Endodermal cell (in vitro differentiated cells): ENCODE measurements around the gene SERP2. TPM values are rescaled to one million over a fixed set of nuclear protein-coding genes. Genes with fewer than 3 reads are reported as not detected.

Source experiments
- DNase-seq: peaks from one replicate; pipeline ENCODE4 v3.0.0-alpha.2; 2017
- H3K27ac ChIP-seq: 2 replicates; pipeline ENCODE4 v1.5.1; 2013; ENCODE audit warnings: mild to moderate bottlenecking, low read depth, low read length, moderate library complexity
- H3K27me3 ChIP-seq: 2 replicates; pipeline ENCODE4 v1.6.1; 2013; ENCODE audit warnings: mild to moderate bottlenecking, low read length, moderate library complexity; ENCODE audit not compliant: insufficient read depth, control insufficient read depth, poor library complexity, severe bottlenecking
- H3K36me3 ChIP-seq: 2 replicates; pipeline ENCODE4 v1.7.0; 2013; ENCODE audit warnings: mild to moderate bottlenecking, low read length, moderate library complexity; ENCODE audit not compliant: control insufficient read depth, insufficient read depth
- H3K4me1 ChIP-seq: one replicate; pipeline ENCODE4 v1.7.0; 2013; ENCODE audit warnings: low read length; ENCODE audit not compliant: control insufficient read depth, insufficient read depth
- H3K4me3 ChIP-seq: 2 replicates; pipeline ENCODE4 v1.5.1; 2013; ENCODE audit warnings: mild to moderate bottlenecking, low read length, moderate library complexity
- H3K9ac ChIP-seq: 2 replicates; pipeline ENCODE4 v1.6.1; 2013; ENCODE audit warnings: mild to moderate bottlenecking, low read length, moderate library complexity; ENCODE audit not compliant: poor library complexity, severe bottlenecking; ENCODE audit errors: extremely low read depth
- H3K9me3 ChIP-seq: 2 replicates; pipeline ENCODE4 v1.6.1; 2013; ENCODE audit warnings: mild to moderate bottlenecking, low read length, moderate library complexity; ENCODE audit not compliant: control insufficient read depth
- H3K27ac Mint-ChIP-seq: 2 replicates; pipeline ENCODE4 v1.8.0; 2020; ENCODE audit warnings: mixed read lengths
- H3K27me3 Mint-ChIP-seq: 2 replicates; pipeline ENCODE4 v1.8.0; 2021; ENCODE audit warnings: mild to moderate bottlenecking, mixed read lengths; ENCODE audit not compliant: insufficient read depth
- H3K36me3 Mint-ChIP-seq: 2 replicates; pipeline ENCODE4 v1.8.0; 2020; ENCODE audit warnings: low read depth, mixed read lengths
- H3K4me1 Mint-ChIP-seq: 2 replicates; pipeline ENCODE4 v1.8.0; 2020; ENCODE audit warnings: mixed read lengths
- H3K4me3 Mint-ChIP-seq: 2 replicates; pipeline ENCODE4 v1.8.0; 2020; ENCODE audit warnings: mild to moderate bottlenecking, moderate library complexity, mixed read lengths
- H3K9me3 Mint-ChIP-seq: 2 replicates; pipeline ENCODE4 v1.8.0; 2020; ENCODE audit warnings: mild to moderate bottlenecking, mixed read lengths
- WGBS, 2 experiments: methylation state at CpG; one replicate each; pipeline versions ENCODE4 v1.1.5 to v1.1.7; 2013; ENCODE audit warnings: missing lambda C conversion rate in 2 of 2, mixed read lengths in 1 of 2; ENCODE audit not compliant: insufficient coverage in 1 of 2, insufficient read length in 1 of 2; 5-methylcytosine and 5-hydroxymethylcytosine counted together
- total RNA-seq, 2 donors: library from RNA; stranded (reverse); fragmentation: NEBNext Ultra II Directional in 1 of 2; extraction: Animal tissue kit (Norgen Biotek cat#: 25700) in 1 of 2; gene quantifications; 2 replicates in 1 of 2; 3 replicates in 1 of 2; pipeline ENCODE4 v1.2.1, GENCODE V29; 2021
- TF ChIP-seq, protein P1 (sequence below): fragments of 200-600 bp; sonication (generic); conservative IDR thresholded peaks from 2 replicates; pipeline ENCODE4 v1.5.0; 2021; ENCODE audit warnings: antibody characterized with exemption, mild to moderate bottlenecking

SERP2 gene
- total RNA-seq, 2 donors from 2014 or later: 2.9 to 3.5 TPM

- no peaks in the 10 kb centered on the region for H3K36me3 Mint-ChIP-seq
- TF ChIP-seq, protein P1, sequence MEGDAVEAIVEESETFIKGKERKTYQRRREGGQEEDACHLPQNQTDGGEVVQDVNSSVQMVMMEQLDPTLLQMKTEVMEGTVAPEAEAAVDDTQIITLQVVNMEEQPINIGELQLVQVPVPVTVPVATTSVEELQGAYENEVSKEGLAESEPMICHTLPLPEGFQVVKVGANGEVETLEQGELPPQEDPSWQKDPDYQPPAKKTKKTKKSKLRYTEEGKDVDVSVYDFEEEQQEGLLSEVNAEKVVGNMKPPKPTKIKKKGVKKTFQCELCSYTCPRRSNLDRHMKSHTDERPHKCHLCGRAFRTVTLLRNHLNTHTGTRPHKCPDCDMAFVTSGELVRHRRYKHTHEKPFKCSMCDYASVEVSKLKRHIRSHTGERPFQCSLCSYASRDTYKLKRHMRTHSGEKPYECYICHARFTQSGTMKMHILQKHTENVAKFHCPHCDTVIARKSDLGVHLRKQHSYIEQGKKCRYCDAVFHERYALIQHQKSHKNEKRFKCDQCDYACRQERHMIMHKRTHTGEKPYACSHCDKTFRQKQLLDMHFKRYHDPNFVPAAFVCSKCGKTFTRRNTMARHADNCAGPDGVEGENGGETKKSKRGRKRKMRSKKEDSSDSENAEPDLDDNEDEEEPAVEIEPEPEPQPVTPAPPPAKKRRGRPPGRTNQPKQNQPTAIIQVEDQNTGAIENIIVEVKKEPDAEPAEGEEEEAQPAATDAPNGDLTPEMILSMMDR: no peak
- WGBS, 2 experiments: 93 to 100% methylated on average over 1 to 3 of the region's 3 CpGs
- no peak overlapping the region for H3K27ac Mint-ChIP-seq
- peaks cover 37% of the 10 kb centered on the region for H3K4me1 Mint-ChIP-seq
- H3K9me3 Mint-ChIP-seq: no peaks in the 10 kb centered on the region
- H3K4me3 Mint-ChIP-seq: no peak overlapping the region
- H3K9ac ChIP-seq: no peak overlapping the region
- H3K4me3 ChIP-seq: no peak overlapping the region
- H3K9me3 ChIP-seq: no peaks in the 10 kb centered on the region
- no peak for DNase-seq
- peaks cover 45% of the 10 kb centered on the region for H3K27me3 Mint-ChIP-seq
- no peak overlapping the region for H3K27ac ChIP-seq
- peaks cover 16% of the 10 kb centered on the region for H3K4me1 ChIP-seq
- H3K27me3 ChIP-seq: peaks cover 10% of the 10 kb centered on the region
- H3K36me3 ChIP-seq: no peaks in the 10 kb centered on the region
Measured at GRCh38 chr13:44355621-44356020, 18.0 kb upstream of the SERP2 start.

GRCh38 chr13:44359983-44360375 lies 13.6 kb upstream of the SERP2 start:
- 100% methylated on average over 1 of the region's 1 CpG; no CpG with 5 or more reads in 1 of the 2 experiments for WGBS, 2 experiments
- TF ChIP-seq, protein P1: no peak

GRCh38 chr13:44362394-44363040 lies 11.1 kb upstream of the SERP2 start:
- Mint-ChIP-seq H3K9me3 (no peaks in the 10 kb centered on the region), H3K27me3 (peaks cover 45% of the 10 kb centered on the region), H3K36me3 (no peaks in the 10 kb centered on the region), H3K4me1 (peaks cover 33% of the 10 kb centered on the region), H3K4me3 (no peak overlapping the region), H3K27ac (no peak overlapping the region)
- TF ChIP-seq, protein P1: no peak
- H3K27ac ChIP-seq: no peak overlapping the region
- no peak overlapping the region for H3K4me3 ChIP-seq
- DNase-seq: no peak
- WGBS, 2 experiments: 94 to 95% methylated on average over 7 to 11 of the region's 11 CpGs
- peaks cover 33% of the 10 kb centered on the region for H3K4me1 ChIP-seq
- H3K36me3 ChIP-seq: no peaks in the 10 kb centered on the region
- H3K27me3 ChIP-seq: peaks cover 7% of the 10 kb centered on the region
- no peak overlapping the region for H3K9ac ChIP-seq
- H3K9me3 ChIP-seq: no peaks in the 10 kb centered on the region

More at GRCh38 chr13:44359983-44360375, 13.6 kb upstream of the SERP2 start:
- peaks cover 56% of the 10 kb centered on the region for H3K27me3 Mint-ChIP-seq
- no peak for DNase-seq
- no peak overlapping the region for H3K4me3 Mint-ChIP-seq
- no peak overlapping the region for H3K9ac ChIP-seq
- H3K36me3 Mint-ChIP-seq: no peaks in the 10 kb centered on the region
- no peaks in the 10 kb centered on the region for H3K36me3 ChIP-seq
- no peaks in the 10 kb centered on the region for H3K9me3 Mint-ChIP-seq
- no peak overlapping the region for H3K4me3 ChIP-seq
- H3K4me1 ChIP-seq: peaks cover 32% of the 10 kb centered on the region
- no peaks in the 10 kb centered on the region for H3K9me3 ChIP-seq
- H3K27ac ChIP-seq: no peak overlapping the region
- H3K4me1 Mint-ChIP-seq: peaks cover 31% of the 10 kb centered on the region
- no peak overlapping the region for H3K27ac Mint-ChIP-seq
- peaks cover 10% of the 10 kb centered on the region for H3K27me3 ChIP-seq
